HL-60 (cell line): ENCODE data around the gene ZNF860.

ENCODE experiments used
- GABPA ChIP-seq: IDR thresholded peaks from 2 replicates; pipeline ENCODE4 v1.6.1; 2012; ENCODE audit warnings: low read depth
- POLR2AphosphoS5 ChIP-seq: IDR thresholded peaks from 2 replicates; pipeline ENCODE4 v1.6.1; 2012; ENCODE audit warnings: low read depth
- TF ChIP-seq, protein P1 (sequence below): IDR thresholded peaks from one replicate; pipeline ENCODE4 v1.5.1; 2011; ENCODE audit warnings: low read length, control low read depth, inconsistent platforms; ENCODE audit not compliant: insufficient read depth

DNA sequence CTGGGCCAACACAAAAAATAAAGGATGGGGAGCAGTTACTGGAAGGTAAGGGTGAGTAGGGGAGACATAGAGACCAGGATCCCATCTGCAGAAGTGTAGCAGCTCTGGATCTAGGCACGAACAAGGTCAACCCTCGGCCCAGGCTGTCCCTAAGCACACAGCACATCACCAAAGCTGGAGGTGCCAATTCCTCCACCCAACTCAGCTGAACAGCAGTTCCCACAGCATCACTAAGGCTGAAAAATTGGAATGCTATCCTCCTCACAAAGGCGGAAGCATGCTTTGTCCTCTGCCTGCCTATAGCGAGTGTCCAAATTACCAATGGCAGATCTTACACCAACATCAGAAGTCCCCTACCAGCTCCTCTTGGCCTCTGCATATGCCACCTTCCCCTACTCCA lies 34.4 kb upstream of the ZNF860 start:
- TF ChIP-seq, protein P1, sequence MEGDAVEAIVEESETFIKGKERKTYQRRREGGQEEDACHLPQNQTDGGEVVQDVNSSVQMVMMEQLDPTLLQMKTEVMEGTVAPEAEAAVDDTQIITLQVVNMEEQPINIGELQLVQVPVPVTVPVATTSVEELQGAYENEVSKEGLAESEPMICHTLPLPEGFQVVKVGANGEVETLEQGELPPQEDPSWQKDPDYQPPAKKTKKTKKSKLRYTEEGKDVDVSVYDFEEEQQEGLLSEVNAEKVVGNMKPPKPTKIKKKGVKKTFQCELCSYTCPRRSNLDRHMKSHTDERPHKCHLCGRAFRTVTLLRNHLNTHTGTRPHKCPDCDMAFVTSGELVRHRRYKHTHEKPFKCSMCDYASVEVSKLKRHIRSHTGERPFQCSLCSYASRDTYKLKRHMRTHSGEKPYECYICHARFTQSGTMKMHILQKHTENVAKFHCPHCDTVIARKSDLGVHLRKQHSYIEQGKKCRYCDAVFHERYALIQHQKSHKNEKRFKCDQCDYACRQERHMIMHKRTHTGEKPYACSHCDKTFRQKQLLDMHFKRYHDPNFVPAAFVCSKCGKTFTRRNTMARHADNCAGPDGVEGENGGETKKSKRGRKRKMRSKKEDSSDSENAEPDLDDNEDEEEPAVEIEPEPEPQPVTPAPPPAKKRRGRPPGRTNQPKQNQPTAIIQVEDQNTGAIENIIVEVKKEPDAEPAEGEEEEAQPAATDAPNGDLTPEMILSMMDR = no peak
- no peak for TF ChIP-seq GABPA
- no peak for TF ChIP-seq POLR2AphosphoS5
